GM19438 (cell line): ENCODE results near the gene RAB8B.
"Not testable (repeated sequence)": the region's sequence is repeated elsewhere in the genome, so short reads cannot be mapped to it uniquely, and the experiment has no call there.

Experiments used
- ATAC-seq: cut with Tn5 transposase; IDR thresholded peaks from one replicate; pipeline ENCODE4 v1.9.1; 2021; ENCODE audit warnings: low read depth; ENCODE audit not compliant: unreplicated experiment

The RAB8B gene

GRCh38 chr15:63203451-63204090 lies 14.2 kb downstream of the RAB8B start:
- ATAC-seq = no peak

- ATAC-seq = no peak
Measured at GRCh38 chr15:63206079-63206478, 16.7 kb downstream of the RAB8B start.

GRCh38 chr15:63208824-63209223 lies 19.4 kb downstream of the RAB8B start:
- ATAC-seq = not testable (repeated sequence)

- no peak for ATAC-seq
Measured at GRCh38 chr15:63210151-63211091, 21.0 kb downstream of the RAB8B start.

GRCh38 chr15:63211092-63211490 lies 21.7 kb downstream of the RAB8B start:
- no peak for ATAC-seq

GRCh38 chr15:63211549-63211948 lies 22.1 kb downstream of the RAB8B start:
- no peak for ATAC-seq

- no peak for ATAC-seq
Measured at GRCh38 chr15:63212050-63213004, 22.9 kb downstream of the RAB8B start.

- no peak for ATAC-seq
Measured at GRCh38 chr15:63218100-63218808, 28.8 kb downstream of the RAB8B start.

GRCh38 chr15:63219196-63219710 lies 29.8 kb downstream of the RAB8B start:
- no peak for ATAC-seq

GRCh38 chr15:63221346-63221745 lies 31.9 kb downstream of the RAB8B start:
- ATAC-seq = no peak

GRCh38 chr15:63223463-63223862 lies 34.1 kb downstream of the RAB8B start:
- no peak for ATAC-seq

- ATAC-seq = no peak
Measured at GRCh38 chr15:63225381-63225780, 36.0 kb downstream of the RAB8B start.

GRCh38 chr15:63226155-63226883 lies 36.9 kb downstream of the RAB8B start:
- no peak for ATAC-seq

- ATAC-seq = no peak
Measured at GRCh38 chr15:63226966-63227401, 37.6 kb downstream of the RAB8B start.

- no peak for ATAC-seq
Measured at GRCh38 chr15:63227689-63228088, 38.3 kb downstream of the RAB8B start.

GRCh38 chr15:63231206-63231605 lies 41.8 kb downstream of the RAB8B start:
- no peak for ATAC-seq

GRCh38 chr15:63231706-63232105 lies 42.3 kb downstream of the RAB8B start:
- ATAC-seq = no peak

- no peak for ATAC-seq
Measured at GRCh38 chr15:63232405-63232804, 43.0 kb downstream of the RAB8B start.

GRCh38 chr15:63232943-63233342 lies 43.5 kb downstream of the RAB8B start:
- ATAC-seq = no peak
